ENCODE measurements around the gene DNAH17.

- TF ChIP-seq CTCF (IDR thresholded peaks at IDR 0.05) (no peak), POLR2A (IDR thresholded peaks at IDR 0.05) (no peak)
Measured at GRCh38 chr17:78557598-78558039, 19.6 kb downstream of the DNAH17 start.
